HG03045 (cell line): ENCODE data around the gene ZFP57.
"Not testable (repeated sequence)": the region's sequence is repeated elsewhere in the genome, so short reads cannot be mapped to it uniquely, and the experiment has no call there.

Experiments used
- ATAC-seq: cut with Tn5 transposase; IDR thresholded peaks from one replicate; pipeline ENCODE4 v1.9.1; 2021; ENCODE audit warnings: mild to moderate bottlenecking, moderate library complexity; ENCODE audit not compliant: unreplicated experiment

The ZFP57 gene

GRCh38 chr6:29696147-29697125 is 15.5 kb upstream of the ZFP57 start:
- ATAC-seq: no peak

GRCh38 chr6:29694637-29695036 is 13.7 kb upstream of the ZFP57 start:
- ATAC-seq: no peak

GRCh38 chr6:29685718-29686326 is 4.9 kb upstream of the ZFP57 start:
- no peak for ATAC-seq

GRCh38 chr6:29681811-29682210 is 859 bp upstream of the ZFP57 start:
- ATAC-seq: no peak

GRCh38 chr6:29680416-29680815 is 536 bp downstream of the ZFP57 start:
- no peak for ATAC-seq

- no peak for ATAC-seq
Measured at GRCh38 chr6:29679962-29680361, 990 bp downstream of the ZFP57 start.

GRCh38 chr6:29678114-29678513 is 2.8 kb downstream of the ZFP57 start:
- no peak for ATAC-seq

GRCh38 chr6:29676981-29677601 is 3.9 kb downstream of the ZFP57 start:
- ATAC-seq: no peak

- ATAC-seq: no peak
Measured at GRCh38 chr6:29675561-29675960, 5.4 kb downstream of the ZFP57 start.

GRCh38 chr6:29674008-29674407 is 6.9 kb downstream of the ZFP57 start:
- no peak for ATAC-seq

GRCh38 chr6:29673161-29673560 is 7.8 kb downstream of the ZFP57 start:
- no peak for ATAC-seq

- not testable (repeated sequence) for ATAC-seq
Measured at GRCh38 chr6:29672116-29672515, 8.8 kb downstream of the ZFP57 start.

- no peak for ATAC-seq
Measured at GRCh38 chr6:29671026-29671425, 9.9 kb downstream of the ZFP57 start.

GRCh38 chr6:29667158-29667557 is 13.8 kb downstream of the ZFP57 start:
- ATAC-seq: no peak

GRCh38 chr6:29666826-29667130 is 14.2 kb downstream of the ZFP57 start:
- no peak for ATAC-seq

GRCh38 chr6:29665942-29666825 is 14.8 kb downstream of the ZFP57 start:
- no peak for ATAC-seq

- ATAC-seq: no peak
Measured at GRCh38 chr6:29663300-29664042, 17.5 kb downstream of the ZFP57 start.

GRCh38 chr6:29661502-29662141 is 19.3 kb downstream of the ZFP57 start:
- ATAC-seq: not testable (repeated sequence)

GRCh38 chr6:29661071-29661470 is 19.9 kb downstream of the ZFP57 start:
- no peak for ATAC-seq

GRCh38 chr6:29656798-29657197 is 24.2 kb downstream of the ZFP57 start, which contains the start of gene MOG:
Gene MOG, plus strand, starts transcription at chr6:29657092. Its CDS starts 118 bp downstream, at chr6:29657210.
- ATAC-seq: no peak
